HCT116 (cell line): ENCODE data around the gene NOL3. TPM values are rescaled to one million over a fixed set of nuclear protein-coding genes. Genes with fewer than 3 reads are reported as not detected.

ENCODE experiments used
- ATAC-seq: fragments of 200-7000 bp; cut with Tn5 transposase; 2 replicates; pipeline ENCODE4 v1.9.1; 2020; ENCODE audit warnings: mild to moderate bottlenecking, moderate library complexity
- BruUV-seq: library from RNA; stranded (reverse); fragments of 400-500 nt; replicated peaks from 2 replicates; lab custom pipeline; 2021; lab: Mats Ljungman, UMichigan
- CTCF ChIA-PET: fragments of 300-600 bp; sonication (Branson Sonifier 250); formaldehyde crosslinking; loops from one replicate; lab custom pipeline; 2021; ENCODE audit warnings: antibody characterized with exemption; lab: Charles Lee
- POLR2A ChIA-PET: fragments of 300-600, 350-600 bp; sonication (Branson Sonifier 250); formaldehyde crosslinking; loops from one replicate; lab custom pipeline; 2021; ENCODE audit warnings: antibody characterized with exemption; lab: Charles Lee
- RAD21 ChIA-PET, 2 experiments: fragments of 300-600 bp; sonication (Branson Sonifier 250); formaldehyde crosslinking; loops; one replicate each; lab custom pipeline; 2023; ENCODE audit warnings: low total read pairs in 2 of 2; ENCODE audit not compliant: uncharacterized antibody in 2 of 2, unreplicated experiment in 2 of 2, low non-redundant PET in 1 of 2; lab: Charles Lee
- DNase-seq: peaks from one replicate; pipeline ENCODE4 v3.0.0-alpha.2; 2010; ENCODE audit warnings: low read depth, low spot score
- H2AFZ ChIP-seq: fragments of 200-600 bp; shearing (Covaris generic), sonication (generic); 2 replicates; pipeline ENCODE4 v1.6.1; 2017; ENCODE audit warnings: low read depth, mixed run types, mixed read lengths, antibody characterized with exemption, low read length; ENCODE audit not compliant: poor library complexity, severe bottlenecking
- H3K27ac ChIP-seq: 2 replicates; pipeline ENCODE4 v1.5.1; 2012; ENCODE audit warnings: low read depth, low read length
- H3K27me3 ChIP-seq: fragments of 200-600 bp; sonication (generic); 2 replicates; pipeline ENCODE4 v1.6.1; 2016; ENCODE audit warnings: mixed run types, low read length, mixed read lengths; ENCODE audit not compliant: insufficient read depth
- H3K36me3 ChIP-seq, 2 experiments: fragments of 200-500 bp in 1 of 2; fragments of 200-600 bp in 1 of 2; sonication (Bioruptor generic) in 1 of 2; sonication (generic) in 1 of 2; 2 replicates each; pipeline versions ENCODE4 v1.5.1 to v1.6.1; 2014 to 2016; ENCODE audit warnings: low read length in 2 of 2, inconsistent platforms in 1 of 2, mixed read lengths in 1 of 2, mixed run types in 1 of 2; ENCODE audit not compliant: insufficient read depth in 2 of 2, control insufficient read depth in 1 of 2
- H3K4me1 ChIP-seq, 2 experiments: fragments of 200-600 bp in 1 of 2; sonication (generic) in 1 of 2; 2 replicates each; pipeline versions ENCODE4 v1.5.1 to v1.6.1; 2012 to 2017; ENCODE audit warnings: low read length in 2 of 2, inconsistent platforms in 1 of 2, mild to moderate bottlenecking in 1 of 2, mixed read lengths in 1 of 2, mixed run types in 1 of 2, moderate library complexity in 1 of 2; ENCODE audit not compliant: insufficient read depth in 2 of 2, control insufficient read depth in 1 of 2
- H3K4me2 ChIP-seq: fragments of 200-600 bp; sonication (generic); 2 replicates; pipeline ENCODE4 v1.6.1; 2017; ENCODE audit warnings: mixed run types, low read length, mixed read lengths
- H3K4me3 ChIP-seq, 2 experiments: fragments of 200-600 bp in 1 of 2; sonication (generic) in 1 of 2; replicated peaks in 1 of 2; 2 replicates each; pipeline ENCODE4 v1.5.1; 2011 to 2016; ENCODE audit warnings: low read length in 2 of 2, control low read depth in 1 of 2, low read depth in 1 of 2, mild to moderate bottlenecking in 1 of 2, mixed read lengths in 1 of 2, mixed run types in 1 of 2
- H3K79me2 ChIP-seq: fragments of 200-600 bp; sonication (generic); 2 replicates; pipeline ENCODE4 v1.6.1; 2017; ENCODE audit warnings: mild to moderate bottlenecking, mixed run types, low read length, moderate library complexity, mixed read lengths; ENCODE audit not compliant: insufficient read depth
- H3K9ac ChIP-seq: fragments of 200-600 bp; sonication (generic); 2 replicates; pipeline ENCODE4 v1.6.1; 2016; ENCODE audit warnings: low read length, mixed read lengths
- H3K9me2 ChIP-seq: fragments of 200-600 bp; sonication (generic), shearing (Covaris generic); 2 replicates; pipeline ENCODE4 v1.6.1; 2017; ENCODE audit warnings: mixed run types, mild to moderate bottlenecking, moderate library complexity; ENCODE audit not compliant: insufficient read depth
- H3K9me3 ChIP-seq, 2 experiments: fragments of 200-500 bp in 1 of 2; fragments of 200-600 bp in 1 of 2; sonication (Bioruptor generic) in 1 of 2; sonication (generic) in 1 of 2; 2 replicates each; pipeline ENCODE4 v1.6.1; 2014 to 2017; ENCODE audit warnings: low read length in 2 of 2, mixed read lengths in 2 of 2, inconsistent platforms in 1 of 2, low read depth in 1 of 2, mild to moderate bottlenecking in 1 of 2, mixed run types in 1 of 2, moderate library complexity in 1 of 2; ENCODE audit not compliant: control insufficient read depth in 1 of 2, insufficient read depth in 1 of 2
- H4K20me1 ChIP-seq: fragments of 200-600 bp; sonication (generic), shearing (Covaris generic); 2 replicates; pipeline ENCODE4 v1.6.1; 2017; ENCODE audit warnings: mixed run types, mild to moderate bottlenecking, moderate library complexity; ENCODE audit not compliant: insufficient read depth
- CEBPB ChIP-seq: IDR thresholded peaks from 2 replicates; pipeline ENCODE4 v1.6.1; 2012; ENCODE audit warnings: low read depth
- CTCF ChIP-seq, 3 experiments: fragments of 200-600 bp in 1 of 3; sonication (generic) in 1 of 3; IDR thresholded peaks in 2 of 3; conservative IDR thresholded peaks in 1 of 3; 2 replicates each; pipeline ENCODE4 v1.5.1; 2012 to 2017; ENCODE audit warnings: low read depth in 2 of 3, low read length in 2 of 3, antibody characterized with exemption in 1 of 3, borderline replicate concordance in 1 of 3, control low read depth in 1 of 3, mild to moderate bottlenecking in 1 of 3, mixed read lengths in 1 of 3, mixed run types in 1 of 3, moderate library complexity in 1 of 3; ENCODE audit not compliant: insufficient read depth in 1 of 3
- FOSL1 ChIP-seq: IDR thresholded peaks from 2 replicates; pipeline ENCODE4 v1.6.1; 2012; ENCODE audit warnings: low read depth
- POLR2AphosphoS5 ChIP-seq: IDR thresholded peaks from 2 replicates; pipeline ENCODE4 v1.6.1; 2011; ENCODE audit warnings: mild to moderate bottlenecking, low read depth, low read length, moderate library complexity
- RAD21 ChIP-seq: IDR thresholded peaks from 2 replicates; pipeline ENCODE4 v1.6.1; 2012; ENCODE audit warnings: low read depth, mild to moderate bottlenecking
- REST ChIP-seq: IDR thresholded peaks from 2 replicates; pipeline ENCODE4 v1.6.1; 2012; ENCODE audit warnings: low read depth
- SIN3A ChIP-seq: IDR thresholded peaks from 2 replicates; pipeline ENCODE4 v1.6.1; 2012; ENCODE audit warnings: low read depth
- ZNF274 ChIP-seq: fragments of 200-500 bp; sonication (Bioruptor generic); IDR thresholded peaks from 2 replicates; pipeline ENCODE4 v1.6.1; 2014; ENCODE audit warnings: mild to moderate bottlenecking, low read depth, low read length, inconsistent platforms
- intact Hi-C: fragments of 100-400 bp; cut with micrococcal nuclease; formaldehyde crosslinking; loops from 2 replicates; pipeline ENCODE4 v1.10.0; 2022
- total RNA-seq: library from RNA; stranded (reverse); gene quantifications from one replicate; pipeline ENCODE4 v1.2.1, GENCODE V29; 2021; ENCODE audit not compliant: unreplicated experiment
- TF ChIP-seq, protein P1 (sequence below): IDR thresholded peaks from 2 replicates; pipeline ENCODE4 v1.6.1; 2012
- TF ChIP-seq, protein P2 (sequence below): IDR thresholded peaks from 2 replicates; pipeline ENCODE4 v1.6.1; 2011; ENCODE audit warnings: mild to moderate bottlenecking, low read length, moderate library complexity; ENCODE audit not compliant: insufficient replicate concordance; ENCODE audit errors: extremely low read depth

NOL3 gene
- total RNA-seq, 1 experiment from 2014 or later, result 54.0 TPM

DNA sequence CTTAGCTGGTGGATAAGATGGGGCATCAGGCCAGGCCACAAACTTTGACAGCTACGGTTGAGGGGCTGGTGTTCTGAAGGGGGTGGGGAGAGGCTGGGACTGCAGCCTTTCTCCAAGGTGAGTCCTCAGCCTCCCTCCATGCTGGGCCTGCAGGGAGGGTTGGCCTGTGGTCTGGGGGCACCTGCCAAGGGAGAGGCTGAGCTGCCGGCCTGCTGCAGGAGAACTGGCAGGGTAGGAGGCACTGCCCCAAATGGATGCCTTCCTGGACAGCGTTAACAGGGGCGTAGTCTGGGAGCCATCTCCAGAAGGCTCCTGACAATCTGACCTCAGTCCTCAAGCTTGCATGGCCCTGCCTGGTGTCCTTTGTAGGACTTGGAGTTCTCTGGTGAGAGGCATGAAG lies 33.7 kb downstream of the NOL3 start:
- Histone ChIP-seq H3K36me3 (peaks cover 11 to 17% of the 10 kb centered on the region in 2 experiments; a peak in 3 of 4 replicates), H3K9me2 (no peaks in the 10 kb centered on the region), H3K4me2 (no peak overlapping the region), H2AFZ (no peak overlapping the region), H3K27me3 (no peaks in the 10 kb centered on the region), H3K4me3 (no peak overlapping the region), H3K9ac (no peak overlapping the region), H4K20me1 (no peaks in the 10 kb centered on the region), H3K4me1 (peaks cover 15 to 39% of the 10 kb centered on the region in 2 experiments), H3K79me2 (peaks cover 8% of the 10 kb centered on the region; the same call in 1 of the 2 replicates), H3K27ac (no peak overlapping the region), H3K9me3 (no peaks in the 10 kb centered on the region)
- intact Hi-C loops, result no loop called here
- POLR2A ChIA-PET, result no interaction called here
- DNase-seq, result no peak
- TF ChIP-seq REST (no peak), CEBPB (no peak), FOSL1 (no peak), CTCF (IDR thresholded peaks at IDR 0.05 in 2 of 3, conservative IDR thresholded peaks at IDR 0.05 in 1 of 3; ENCODE audit: borderline replicate concordance in 1 of 3, insufficient read depth in 1 of 3, low read depth in 2 of 3, low read length in 2 of 3) (no peak), POLR2AphosphoS5 (no peak), SIN3A (no peak), ZNF274 (no peak), RAD21 (no peak)
- TF ChIP-seq, protein P1, sequence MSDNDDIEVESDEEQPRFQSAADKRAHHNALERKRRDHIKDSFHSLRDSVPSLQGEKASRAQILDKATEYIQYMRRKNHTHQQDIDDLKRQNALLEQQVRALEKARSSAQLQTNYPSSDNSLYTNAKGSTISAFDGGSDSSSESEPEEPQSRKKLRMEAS, result no peak
- TF ChIP-seq, protein P2, sequence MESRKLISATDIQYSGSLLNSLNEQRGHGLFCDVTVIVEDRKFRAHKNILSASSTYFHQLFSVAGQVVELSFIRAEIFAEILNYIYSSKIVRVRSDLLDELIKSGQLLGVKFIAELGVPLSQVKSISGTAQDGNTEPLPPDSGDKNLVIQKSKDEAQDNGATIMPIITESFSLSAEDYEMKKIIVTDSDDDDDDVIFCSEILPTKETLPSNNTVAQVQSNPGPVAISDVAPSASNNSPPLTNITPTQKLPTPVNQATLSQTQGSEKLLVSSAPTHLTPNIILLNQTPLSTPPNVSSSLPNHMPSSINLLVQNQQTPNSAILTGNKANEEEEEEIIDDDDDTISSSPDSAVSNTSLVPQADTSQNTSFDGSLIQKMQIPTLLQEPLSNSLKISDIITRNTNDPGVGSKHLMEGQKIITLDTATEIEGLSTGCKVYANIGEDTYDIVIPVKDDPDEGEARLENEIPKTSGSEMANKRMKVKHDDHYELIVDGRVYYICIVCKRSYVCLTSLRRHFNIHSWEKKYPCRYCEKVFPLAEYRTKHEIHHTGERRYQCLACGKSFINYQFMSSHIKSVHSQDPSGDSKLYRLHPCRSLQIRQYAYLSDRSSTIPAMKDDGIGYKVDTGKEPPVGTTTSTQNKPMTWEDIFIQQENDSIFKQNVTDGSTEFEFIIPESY, result no peak
- BruUV-seq, result no TSS peak
- ATAC-seq, result no peak
- CTCF ChIA-PET, result no interaction called here
- RAD21 ChIA-PET, result no interaction called here
